Measurements from ENCODE around the gene SLAMF9.

DNA sequence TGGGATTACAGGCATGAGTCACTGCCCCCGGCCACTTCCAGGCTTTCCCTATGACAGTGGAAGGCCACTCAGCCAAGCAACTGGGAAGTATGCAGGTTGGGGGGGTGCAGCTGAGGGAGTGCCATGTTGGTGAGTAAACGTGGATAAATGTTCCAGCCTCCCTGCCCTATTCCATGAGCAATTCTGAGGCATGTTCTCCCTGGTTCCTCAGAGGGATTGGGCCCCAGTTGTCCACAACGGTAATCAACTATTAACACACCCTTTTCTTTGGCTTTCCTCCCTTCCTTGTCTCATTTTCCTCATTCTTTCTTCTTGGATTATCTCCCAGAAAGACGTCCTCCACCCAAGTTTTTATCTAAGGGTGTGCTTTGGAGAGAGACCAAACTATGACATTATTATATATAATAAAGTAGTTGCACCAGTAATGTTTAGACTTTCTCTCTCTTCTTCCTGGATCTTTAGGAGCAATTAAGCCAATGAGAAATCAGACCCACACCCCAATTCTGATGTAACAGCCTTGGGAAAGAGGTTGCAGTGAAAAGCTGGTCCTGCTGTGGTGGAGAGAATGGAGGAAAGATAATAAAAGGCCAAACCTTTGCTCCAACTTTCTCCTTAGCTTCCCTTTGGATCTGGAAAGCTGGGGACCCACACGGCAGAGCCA, 6.8 kb upstream of the SLAMF9 start:
- no peak for TF ChIP-seq EZH2 (IDR thresholded peaks at IDR 0.05; ENCODE audit: insufficient read depth, poor library complexity, severe bottlenecking)
- TF ChIP-seq EZH2phosphoT487 (IDR thresholded peaks at IDR 0.05; ENCODE audit: insufficient read depth, low read depth), result no peak
